ENCODE results near the gene DNAAF2.

DNAAF2 gene

DNA sequence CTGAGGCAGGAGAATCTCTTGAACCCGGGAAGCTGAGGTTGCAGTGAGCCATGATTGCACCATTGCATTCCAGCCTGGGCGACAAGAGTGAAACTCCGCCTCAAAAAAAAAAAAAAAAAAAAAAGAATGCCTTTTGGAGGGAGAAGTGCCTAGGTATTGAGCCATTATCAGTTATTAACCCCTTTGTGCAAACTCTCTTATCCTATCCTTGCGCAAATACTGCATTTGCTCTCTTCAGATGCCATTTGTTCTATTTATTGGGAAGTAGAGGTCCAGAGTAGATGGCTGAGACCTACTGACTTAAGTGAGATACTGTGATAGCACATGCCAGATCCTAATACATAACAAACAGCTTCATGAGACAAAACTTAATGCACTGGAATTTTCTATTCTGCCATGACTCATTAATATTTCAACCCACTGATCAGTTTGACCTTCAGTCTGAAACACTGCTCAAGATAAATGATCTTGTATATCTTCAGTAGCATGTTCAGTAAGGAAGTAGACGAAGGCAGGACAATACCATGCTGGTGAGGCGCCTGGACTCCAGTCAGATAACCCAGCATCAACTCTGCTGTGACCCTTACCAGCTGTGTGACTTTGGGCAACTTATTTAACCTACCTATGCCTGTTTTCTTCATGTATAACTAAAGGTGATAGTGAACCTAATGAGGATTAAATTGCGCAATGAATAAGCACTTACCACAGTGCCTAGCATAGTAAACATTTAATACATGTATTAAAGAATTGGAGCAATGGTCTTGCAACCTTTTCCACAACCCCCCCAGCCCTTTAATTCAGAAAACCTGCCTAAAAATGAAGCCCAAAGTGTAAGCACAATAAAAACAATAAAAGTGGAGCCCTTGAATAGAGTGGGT is 5.7 kb upstream of the DNAAF2 start:
- TF ChIP-seq ZNF48 (tag by site-specific recombination; IDR thresholded peaks at IDR 0.05) (no peak), ZNF664 (tag by site-specific recombination; IDR thresholded peaks at IDR 0.05) (peak; percentile 48; the same call in 1 of the 2 replicates)
- no peaks in the 10 kb centered on the region for H3K9me3 ChIP-seq (ENCODE audit: control insufficient read depth, insufficient read depth, low read depth, low read length)
- H3K36me3 ChIP-seq (ENCODE audit: control insufficient read depth in 2 of 2, insufficient read depth in 1 of 2, low read length in 2 of 2): peaks cover 13 to 29% of the 10 kb centered on the region in 2 experiments; a peak in 2 of 3 replicates
- ChIA-PET POLR2A (no interaction called here), CTCF (interaction anchor here (0.6 kb wide), 2 partner anchors 20 to 97 kb away, joined by 3 to 4 read pairs; partner anchors contain the start of genes MGAT2 and RPL36AL)
- no peak overlapping the region for H3K27ac ChIP-seq (ENCODE audit: extremely low read depth, low read depth, low read length)
- H3K4me3 ChIP-seq (ENCODE audit: low read depth, low read length): no peak overlapping the region
- peaks cover 15% of the 10 kb centered on the region for H3K4me1 ChIP-seq (ENCODE audit: control insufficient read depth, insufficient read depth, low read length)

DNA sequence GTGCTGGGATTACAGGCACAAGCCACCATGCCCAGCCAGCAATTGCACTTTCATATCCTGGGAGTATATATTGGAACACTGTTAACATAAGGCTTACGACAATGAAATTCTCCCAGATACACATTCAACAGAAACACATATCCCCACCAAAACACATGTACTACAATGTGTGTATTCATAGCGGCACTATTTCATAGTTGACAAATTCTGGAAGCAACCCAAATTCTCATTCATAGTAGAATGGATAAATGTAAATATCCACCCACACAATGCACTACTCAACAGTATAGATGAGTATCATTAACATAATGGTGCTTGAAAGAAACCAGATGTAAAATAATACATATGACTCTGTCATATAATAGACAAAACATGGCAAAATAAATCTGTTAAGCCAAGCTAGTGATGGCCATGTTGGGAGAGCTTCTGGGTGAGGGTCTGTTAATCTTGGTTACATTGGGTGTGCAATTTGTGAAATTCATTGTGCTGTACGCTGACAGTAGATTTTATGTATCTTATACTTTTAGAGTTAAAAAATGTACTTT is 2.6 kb upstream of the DNAAF2 start:
- H3K27ac ChIP-seq (ENCODE audit: extremely low read depth, low read depth, low read length): no peak overlapping the region
- H3K4me3 ChIP-seq (ENCODE audit: low read depth, low read length): no peak overlapping the region
- peaks cover 15% of the 10 kb centered on the region for H3K4me1 ChIP-seq (ENCODE audit: control insufficient read depth, insufficient read depth, low read length)
- TF ChIP-seq ZNF211 (tag by site-specific recombination; IDR thresholded peaks at IDR 0.05; ENCODE audit: low read depth): no peak
- no peak for TF ChIP-seq ZNF24 (tag by site-specific recombination; IDR thresholded peaks at IDR 0.05)
- TF ChIP-seq HOXD13 (CRISPR knock-in tag; IDR thresholded peaks at IDR 0.05; ENCODE audit: borderline replicate concordance): no peak
- no peak for TF ChIP-seq ZNF37A (tag by site-specific recombination; IDR thresholded peaks at IDR 0.05)
- no peak for TF ChIP-seq ZNF292 (tag by site-specific recombination; IDR thresholded peaks at IDR 0.05; ENCODE audit: borderline replicate concordance, low read depth)
- TF ChIP-seq ZNF223 (tag by site-specific recombination; IDR thresholded peaks at IDR 0.05): no peak
- no peak for TF ChIP-seq ZNF549 (tag by site-specific recombination; IDR thresholded peaks at IDR 0.05)
- no peak for TF ChIP-seq ZNF561 (tag by site-specific recombination; IDR thresholded peaks at IDR 0.05; ENCODE audit: borderline replicate concordance)
- no peak for TF ChIP-seq ZNF785 (tag by site-specific recombination; IDR thresholded peaks at IDR 0.05)
- TF ChIP-seq ZNF302 (tag by site-specific recombination; IDR thresholded peaks at IDR 0.05; ENCODE audit: low read depth): no peak
- TF ChIP-seq, protein P1, sequence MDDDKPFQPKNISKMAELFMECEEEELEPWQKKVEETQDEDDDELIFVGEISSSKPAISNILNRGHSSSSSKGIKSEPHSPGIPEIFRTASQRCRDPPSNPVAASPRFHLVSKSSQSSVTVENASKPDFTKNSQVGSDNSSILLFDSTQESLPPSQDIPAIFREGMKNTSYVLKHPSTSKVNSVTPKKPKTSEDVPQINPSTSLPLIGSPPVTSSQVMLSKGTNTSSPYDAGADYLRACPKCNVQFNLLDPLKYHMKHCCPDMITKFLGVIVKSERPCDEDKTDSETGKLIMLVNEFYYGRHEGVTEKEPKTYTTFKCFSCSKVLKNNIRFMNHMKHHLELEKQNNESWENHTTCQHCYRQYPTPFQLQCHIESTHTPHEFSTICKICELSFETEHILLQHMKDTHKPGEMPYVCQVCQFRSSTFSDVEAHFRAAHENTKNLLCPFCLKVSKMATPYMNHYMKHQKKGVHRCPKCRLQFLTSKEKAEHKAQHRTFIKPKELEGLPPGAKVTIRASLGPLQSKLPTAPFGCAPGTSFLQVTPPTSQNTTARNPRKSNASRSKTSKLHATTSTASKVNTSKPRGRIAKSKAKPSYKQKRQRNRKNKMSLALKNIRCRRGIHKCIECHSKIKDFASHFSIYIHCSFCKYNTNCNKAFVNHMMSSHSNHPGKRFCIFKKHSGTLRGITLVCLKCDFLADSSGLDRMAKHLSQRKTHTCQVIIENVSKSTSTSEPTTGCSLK (tag by site-specific recombination; IDR thresholded peaks at IDR 0.05): no peak
- TF ChIP-seq, protein P2, sequence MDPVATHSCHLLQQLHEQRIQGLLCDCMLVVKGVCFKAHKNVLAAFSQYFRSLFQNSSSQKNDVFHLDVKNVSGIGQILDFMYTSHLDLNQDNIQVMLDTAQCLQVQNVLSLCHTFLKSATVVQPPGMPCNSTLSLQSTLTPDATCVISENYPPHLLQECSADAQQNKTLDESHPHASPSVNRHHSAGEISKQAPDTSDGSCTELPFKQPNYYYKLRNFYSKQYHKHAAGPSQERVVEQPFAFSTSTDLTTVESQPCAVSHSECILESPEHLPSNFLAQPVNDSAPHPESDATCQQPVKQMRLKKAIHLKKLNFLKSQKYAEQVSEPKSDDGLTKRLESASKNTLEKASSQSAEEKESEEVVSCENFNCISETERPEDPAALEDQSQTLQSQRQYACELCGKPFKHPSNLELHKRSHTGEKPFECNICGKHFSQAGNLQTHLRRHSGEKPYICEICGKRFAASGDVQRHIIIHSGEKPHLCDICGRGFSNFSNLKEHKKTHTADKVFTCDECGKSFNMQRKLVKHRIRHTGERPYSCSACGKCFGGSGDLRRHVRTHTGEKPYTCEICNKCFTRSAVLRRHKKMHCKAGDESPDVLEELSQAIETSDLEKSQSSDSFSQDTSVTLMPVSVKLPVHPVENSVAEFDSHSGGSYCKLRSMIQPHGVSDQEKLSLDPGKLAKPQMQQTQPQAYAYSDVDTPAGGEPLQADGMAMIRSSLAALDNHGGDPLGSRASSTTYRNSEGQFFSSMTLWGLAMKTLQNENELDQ (tag by site-specific recombination; IDR thresholded peaks at IDR 0.05; ENCODE audit: low read depth): no peak
- TF ChIP-seq ZNF423 (tag by site-specific recombination; IDR thresholded peaks at IDR 0.05): no peak
- ChIA-PET CTCF (interaction anchor here (0.7 to 1.1 kb wide), 2 partner anchors 9 to 952 kb away, joined by 3 to 5 read pairs; no protein-coding TSS in a partner anchor), POLR2A (interaction anchor here (0.6 to 1.3 kb wide), 3 partner anchors 11 to 36 kb away, joined by 3 to 4 read pairs (median 3); partner anchors contain the start of genes MGAT2 and RPL36AL)
- H3K36me3 ChIP-seq (ENCODE audit: control insufficient read depth in 2 of 2, insufficient read depth in 1 of 2, low read length in 2 of 2): peaks cover 5 to 23% of the 10 kb centered on the region in 2 experiments; a peak in 2 of 3 replicates
- H3K9me3 ChIP-seq (ENCODE audit: control insufficient read depth, insufficient read depth, low read depth, low read length): no peaks in the 10 kb centered on the region

DNA sequence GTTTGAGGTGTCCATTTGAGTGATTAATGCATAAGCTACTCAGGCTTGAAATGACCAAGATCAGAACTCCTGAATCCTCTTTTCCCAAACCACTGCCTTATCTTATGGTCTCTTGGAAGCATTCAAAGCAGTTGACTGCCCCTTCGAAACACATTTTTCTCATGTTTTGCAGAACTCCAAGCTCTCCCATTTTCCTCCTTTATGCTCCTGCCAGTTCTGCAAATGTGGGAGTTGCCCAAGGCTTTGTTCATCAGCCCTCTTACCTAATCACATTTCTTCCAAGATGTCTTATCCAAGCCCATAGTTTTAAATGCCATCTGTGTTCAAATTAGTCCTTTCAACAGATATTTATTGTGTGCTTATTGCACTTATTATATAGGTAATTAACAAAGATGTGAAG is 1.8 kb upstream of the DNAAF2 start:
- ChIA-PET POLR2A (interaction anchor here (0.6 kb wide), 1 partner anchor 814 kb away, joined by 3 read pairs; no protein-coding TSS in a partner anchor), CTCF (interaction anchor here (1.1 kb wide), 1 partner anchor 9 kb away, joined by 3 read pairs; no protein-coding TSS in a partner anchor)
- TF ChIP-seq ZIC2 (tag by site-specific recombination; IDR thresholded peaks at IDR 0.05) (no peak), HOXC10 (CRISPR knock-in tag; IDR thresholded peaks at IDR 0.05) (no peak), ZNF610 (tag by site-specific recombination; IDR thresholded peaks at IDR 0.05; ENCODE audit: borderline replicate concordance) (no peak), ZNF140 (tag by site-specific recombination; IDR thresholded peaks at IDR 0.05) (no peak), OSR2 (tag by site-specific recombination; IDR thresholded peaks at IDR 0.05) (no peak), YY2 (tag by site-specific recombination; IDR thresholded peaks at IDR 0.05) (no peak), IKZF3 (tag by site-specific recombination; IDR thresholded peaks at IDR 0.05) (no peak)
- TF ChIP-seq, protein P3, sequence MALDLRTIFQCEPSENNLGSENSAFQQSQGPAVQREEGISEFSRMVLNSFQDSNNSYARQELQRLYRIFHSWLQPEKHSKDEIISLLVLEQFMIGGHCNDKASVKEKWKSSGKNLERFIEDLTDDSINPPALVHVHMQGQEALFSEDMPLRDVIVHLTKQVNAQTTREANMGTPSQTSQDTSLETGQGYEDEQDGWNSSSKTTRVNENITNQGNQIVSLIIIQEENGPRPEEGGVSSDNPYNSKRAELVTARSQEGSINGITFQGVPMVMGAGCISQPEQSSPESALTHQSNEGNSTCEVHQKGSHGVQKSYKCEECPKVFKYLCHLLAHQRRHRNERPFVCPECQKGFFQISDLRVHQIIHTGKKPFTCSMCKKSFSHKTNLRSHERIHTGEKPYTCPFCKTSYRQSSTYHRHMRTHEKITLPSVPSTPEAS (tag by site-specific recombination; IDR thresholded peaks at IDR 0.05): no peak
- TF ChIP-seq, protein P4, sequence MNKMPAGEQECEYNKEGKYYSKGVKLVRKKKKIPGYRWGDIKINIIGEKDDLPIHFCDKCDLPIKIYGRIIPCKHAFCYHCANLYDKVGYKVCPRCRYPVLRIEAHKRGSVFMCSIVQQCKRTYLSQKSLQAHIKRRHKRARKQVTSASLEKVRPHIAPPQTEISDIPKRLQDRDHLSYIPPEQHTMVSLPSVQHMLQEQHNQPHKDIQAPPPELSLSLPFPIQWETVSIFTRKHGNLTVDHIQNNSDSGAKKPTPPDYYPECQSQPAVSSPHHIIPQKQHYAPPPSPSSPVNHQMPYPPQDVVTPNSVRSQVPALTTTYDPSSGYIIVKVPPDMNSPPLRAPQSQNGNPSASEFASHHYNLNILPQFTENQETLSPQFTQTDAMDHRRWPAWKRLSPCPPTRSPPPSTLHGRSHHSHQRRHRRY (tag by site-specific recombination; IDR thresholded peaks at IDR 0.05): no peak
- H3K4me3 ChIP-seq (ENCODE audit: low read depth, low read length): no peak overlapping the region
- H3K4me1 ChIP-seq (ENCODE audit: control insufficient read depth, insufficient read depth, low read length): peaks cover 11% of the 10 kb centered on the region
- no peak overlapping the region for H3K27ac ChIP-seq (ENCODE audit: extremely low read depth, low read depth, low read length)
- no peaks in the 10 kb centered on the region for H3K9me3 ChIP-seq (ENCODE audit: control insufficient read depth, insufficient read depth, low read depth, low read length)
- H3K36me3 ChIP-seq (ENCODE audit: control insufficient read depth in 2 of 2, insufficient read depth in 1 of 2, low read length in 2 of 2): peaks cover 5 to 23% of the 10 kb centered on the region in 2 experiments; a peak in 2 of 3 replicates
